SKM-1 (cell line): ENCODE measurements around the gene MTCL1.

ENCODE experiments used
- DNase-seq: peaks from one replicate; lab custom pipeline; 2025; ENCODE audit not compliant: unreplicated experiment; lab: John Stamatoyannopoulos, UW

The MTCL1 gene

GRCh38 chr18:8766559-8767293, 61.4 kb downstream of the MTCL1 start:
- DNase-seq = no peak

- DNase-seq = no peak
Observed at GRCh38 chr18:8767340-8767739, 62.0 kb downstream of the MTCL1 start.

GRCh38 chr18:8769509-8770095, 64.2 kb downstream of the MTCL1 start:
- DNase-seq = no peak

GRCh38 chr18:8770657-8771056, 65.3 kb downstream of the MTCL1 start:
- DNase-seq = no peak

- no peak for DNase-seq
Observed at GRCh38 chr18:8771930-8772329, 66.6 kb downstream of the MTCL1 start.

GRCh38 chr18:8773980-8774379, 68.6 kb downstream of the MTCL1 start:
- no peak for DNase-seq

- DNase-seq = no peak
Observed at GRCh38 chr18:8776013-8776943, 70.9 kb downstream of the MTCL1 start.

- no peak for DNase-seq
Observed at GRCh38 chr18:8777846-8778245, 72.5 kb downstream of the MTCL1 start.

- no peak for DNase-seq
Observed at GRCh38 chr18:8778386-8778785, 73.0 kb downstream of the MTCL1 start.

GRCh38 chr18:8778824-8779223, 73.5 kb downstream of the MTCL1 start:
- no peak for DNase-seq

- no peak for DNase-seq
Observed at GRCh38 chr18:8779251-8779650, 73.9 kb downstream of the MTCL1 start.

GRCh38 chr18:8780227-8780626, 74.9 kb downstream of the MTCL1 start:
- no peak for DNase-seq

- no peak for DNase-seq
Observed at GRCh38 chr18:8781671-8782070, 76.3 kb downstream of the MTCL1 start.

GRCh38 chr18:8783335-8783993, 78.1 kb downstream of the MTCL1 start:
- DNase-seq = no peak

- DNase-seq = no peak
Observed at GRCh38 chr18:8783994-8784530, 78.7 kb downstream of the MTCL1 start.

- DNase-seq = no peak
Observed at GRCh38 chr18:8785261-8785660, 79.9 kb downstream of the MTCL1 start.

- DNase-seq = no peak
Observed at GRCh38 chr18:8785855-8786482, 80.6 kb downstream of the MTCL1 start.

GRCh38 chr18:8786483-8787370, 81.4 kb downstream of the MTCL1 start:
- DNase-seq = no peak

GRCh38 chr18:8787371-8787670, 82.0 kb downstream of the MTCL1 start:
- DNase-seq = no peak

GRCh38 chr18:8787794-8788193, 82.4 kb downstream of the MTCL1 start:
- no peak for DNase-seq
